Measurements from ENCODE around the gene SPDL1.
"Not testable (repeated sequence)": the region's sequence is repeated elsewhere in the genome, so short reads cannot be mapped to it uniquely, and the experiment has no call there.

The SPDL1 gene

GRCh38 chr5:169576181-169576598 lies 7.4 kb upstream of the SPDL1 start:
- no peak for DNase-seq

GRCh38 chr5:169577951-169578350 lies 5.6 kb upstream of the SPDL1 start:
- no peak for DNase-seq

GRCh38 chr5:169580964-169581363 lies 2.6 kb upstream of the SPDL1 start:
- no peak for DNase-seq

- no peak for DNase-seq
These were observed 1.9 kb upstream of the SPDL1 start for GRCh38 chr5:169581580-169582227.

GRCh38 chr5:169583101-169583423 lies 511 bp upstream of the SPDL1 start:
- no peak for DNase-seq

GRCh38 chr5:169584998-169585451 lies 1.5 kb downstream of the SPDL1 start:
- DNase-seq = no peak

- no peak for DNase-seq
These were observed 7.0 kb downstream of the SPDL1 start for GRCh38 chr5:169590602-169591001.

GRCh38 chr5:169591636-169592035 lies 8.1 kb downstream of the SPDL1 start:
- no peak for DNase-seq

GRCh38 chr5:169592937-169593650 lies 9.5 kb downstream of the SPDL1 start:
- DNase-seq = no peak

GRCh38 chr5:169595172-169595820 lies 11.7 kb downstream of the SPDL1 start:
- no peak for DNase-seq

- no peak for DNase-seq
These were observed 15.9 kb downstream of the SPDL1 start for GRCh38 chr5:169599451-169599850.

GRCh38 chr5:169602535-169602934 lies 19.0 kb downstream of the SPDL1 start:
- DNase-seq = no peak

GRCh38 chr5:169606279-169606678 lies 22.7 kb downstream of the SPDL1 start:
- no peak for DNase-seq

- no peak for DNase-seq
These were observed 24.3 kb downstream of the SPDL1 start for GRCh38 chr5:169607882-169608281.

GRCh38 chr5:169609716-169610115 lies 26.1 kb downstream of the SPDL1 start:
- no peak for DNase-seq

- no peak for DNase-seq
These were observed 27.0 kb downstream of the SPDL1 start for GRCh38 chr5:169610606-169611005.

GRCh38 chr5:169615561-169615960 lies 32.0 kb downstream of the SPDL1 start:
- DNase-seq = no peak

- DNase-seq = not testable (repeated sequence)
These were observed 40.7 kb downstream of the SPDL1 start for GRCh38 chr5:169624307-169624706.

- DNase-seq = no peak
These were observed 43.2 kb downstream of the SPDL1 start for GRCh38 chr5:169626779-169627178.

GRCh38 chr5:169627551-169627950 lies 44.0 kb downstream of the SPDL1 start:
- no peak for DNase-seq

- no peak for DNase-seq
These were observed 45.3 kb downstream of the SPDL1 start for GRCh38 chr5:169628892-169629291.

GRCh38 chr5:169629847-169630548 lies 46.4 kb downstream of the SPDL1 start:
- no peak for DNase-seq

- no peak for DNase-seq
These were observed 47.8 kb downstream of the SPDL1 start for GRCh38 chr5:169631360-169631759.

- DNase-seq = no peak
These were observed 49.4 kb downstream of the SPDL1 start for GRCh38 chr5:169632946-169633345.

Measured in COR-L47 (cell line).